PC-3 (cell line): ENCODE data around the gene SOX12. TPM values are rescaled to one million over a fixed set of nuclear protein-coding genes. Genes with fewer than 3 reads are reported as not detected.

Source experiments
- ATAC-seq: fragments of 200-7000 bp; cut with Tn5 transposase; 2 replicates; pipeline ENCODE4 v1.9.1; 2020; ENCODE audit warnings: mild to moderate bottlenecking, moderate library complexity
- BruUV-seq: library from RNA; stranded (reverse); fragments of 400-500 nt; replicated peaks from 2 replicates; lab custom pipeline; 2021; lab: Mats Ljungman, UMichigan
- CTCF ChIA-PET: fragments of 300-600 bp; sonication (Branson Sonifier 250); formaldehyde crosslinking; loops from one replicate; lab custom pipeline; 2022; ENCODE audit warnings: antibody characterized with exemption; lab: Charles Lee
- POLR2A ChIA-PET: fragments of 300-600 bp; sonication (Branson Sonifier 250); formaldehyde crosslinking; loops from one replicate; lab custom pipeline; 2022; ENCODE audit warnings: antibody characterized with exemption; ENCODE audit not compliant: unreplicated experiment; lab: Charles Lee
- DNase-seq: peaks from one replicate; pipeline ENCODE4 v3.0.0-alpha.2; 2015
- H2AFZ ChIP-seq: fragments of 300-600 bp; sonication (generic); 2 replicates; pipeline ENCODE4 v1.6.0; 2016; ENCODE audit warnings: antibody characterized with exemption, low read length
- H3F3A ChIP-seq: fragments of 300-600 bp; sonication (generic); one replicate; pipeline ENCODE4 v1.6.0; 2017; ENCODE audit warnings: antibody characterized with exemption, low read length, control low read depth, mild to moderate bottlenecking; ENCODE audit not compliant: unreplicated experiment
- H3K27ac ChIP-seq: fragments of 300-600 bp; sonication (generic); 2 replicates; pipeline ENCODE4 v1.5.1; 2016; ENCODE audit warnings: mild to moderate bottlenecking, low read length
- H3K27me3 ChIP-seq: fragments of 300-600 bp; sonication (generic); 2 replicates; pipeline ENCODE4 v1.6.1; 2016; ENCODE audit warnings: low read length, mixed read lengths
- H3K36me3 ChIP-seq: fragments of 300-600 bp; sonication (generic); 2 replicates; pipeline ENCODE4 v1.6.1; 2016; ENCODE audit warnings: low read depth, mixed run types, low read length, mixed read lengths
- H3K4me1 ChIP-seq: fragments of 300-600 bp; sonication (generic); 2 replicates; pipeline ENCODE4 v1.5.1; 2016; ENCODE audit warnings: low read length; ENCODE audit not compliant: insufficient read depth
- H3K4me2 ChIP-seq: fragments of 300-600 bp; sonication (generic); 2 replicates; pipeline ENCODE4 v1.6.0; 2016; ENCODE audit warnings: low read length
- H3K4me3 ChIP-seq: fragments of 300-600 bp; sonication (generic); 2 replicates; pipeline ENCODE4 v1.5.1; 2016; ENCODE audit warnings: mild to moderate bottlenecking, low read length, mixed read lengths
- H3K79me2 ChIP-seq: fragments of 300-600 bp; sonication (generic); 2 replicates; pipeline ENCODE4 v1.6.1; 2017; ENCODE audit warnings: low read length, mixed read lengths
- H3K9ac ChIP-seq: fragments of 300-600 bp; sonication (generic); 2 replicates; pipeline ENCODE4 v1.6.0; 2016; ENCODE audit warnings: mild to moderate bottlenecking, low read length
- H3K9me2 ChIP-seq: fragments of 300-600 bp; sonication (generic); replicated peaks from 2 replicates; pipeline ENCODE4 v1.6.1; 2016; ENCODE audit warnings: mixed run types, low read length, mixed read lengths
- H3K9me3 ChIP-seq: fragments of 300-600 bp; sonication (generic); 2 replicates; pipeline ENCODE4 v1.6.1; 2016; ENCODE audit warnings: low read length, mixed read lengths
- H4K20me1 ChIP-seq: fragments of 300-600 bp; sonication (generic); 2 replicates; pipeline ENCODE4 v1.6.1; 2016; ENCODE audit warnings: low read length, mixed read lengths
- EZH2 ChIP-seq: fragments of 300-600 bp; sonication (generic); IDR thresholded peaks from one replicate; pipeline ENCODE4 v1.6.1; 2017; ENCODE audit warnings: antibody characterized with exemption, mild to moderate bottlenecking, low read length; ENCODE audit not compliant: unreplicated experiment
- EZH2phosphoT487 ChIP-seq: fragments of 300-600 bp; sonication (generic); IDR thresholded peaks from 2 replicates; pipeline ENCODE4 v1.6.1; 2018; ENCODE audit warnings: mild to moderate bottlenecking, antibody characterized with exemption, low read length, borderline replicate concordance
- intact Hi-C: fragments of 100-400 bp; cut with micrococcal nuclease; formaldehyde crosslinking; loops from 2 replicates; pipeline ENCODE4 v1.9.0; 2023
- total RNA-seq: library from RNA; depleted of rRNA; stranded (reverse); fragments of >200 nt; gene quantifications from 2 replicates; pipeline ENCODE4 v1.2.3, GENCODE V29; 2014
- TF ChIP-seq, protein P1 (sequence below): fragments of 300-600 bp; sonication (generic); conservative IDR thresholded peaks from 2 replicates; pipeline ENCODE4 v1.5.1; 2017; ENCODE audit warnings: antibody characterized with exemption, low read depth, mild to moderate bottlenecking, low read length

Gene SOX12
- total RNA-seq, 1 experiment from 2014 or later = 13.8 TPM

DNA sequence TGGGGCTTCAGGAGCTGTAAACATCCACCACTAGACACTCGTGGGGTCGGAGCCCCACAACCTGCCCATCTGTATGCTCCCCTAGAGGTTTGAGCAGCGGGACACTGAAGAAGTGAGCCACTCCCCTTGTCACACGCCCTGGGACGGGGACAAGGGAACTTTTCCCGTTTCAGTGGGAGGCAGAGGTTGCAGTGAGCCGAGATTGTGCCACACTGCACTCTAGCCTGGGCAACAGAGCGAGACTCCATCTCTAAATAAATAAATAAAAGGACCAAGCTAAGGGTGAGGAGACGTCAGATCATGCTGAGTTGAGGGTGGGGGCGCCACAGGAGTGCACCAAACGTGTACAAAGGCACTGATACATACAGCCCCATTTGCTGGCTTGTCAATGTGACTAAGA lies 19.6 kb upstream of the SOX12 start:
- CTCF ChIA-PET = no interaction called here
- no peak overlapping the region for H3K27ac ChIP-seq
- TF ChIP-seq, protein P1, sequence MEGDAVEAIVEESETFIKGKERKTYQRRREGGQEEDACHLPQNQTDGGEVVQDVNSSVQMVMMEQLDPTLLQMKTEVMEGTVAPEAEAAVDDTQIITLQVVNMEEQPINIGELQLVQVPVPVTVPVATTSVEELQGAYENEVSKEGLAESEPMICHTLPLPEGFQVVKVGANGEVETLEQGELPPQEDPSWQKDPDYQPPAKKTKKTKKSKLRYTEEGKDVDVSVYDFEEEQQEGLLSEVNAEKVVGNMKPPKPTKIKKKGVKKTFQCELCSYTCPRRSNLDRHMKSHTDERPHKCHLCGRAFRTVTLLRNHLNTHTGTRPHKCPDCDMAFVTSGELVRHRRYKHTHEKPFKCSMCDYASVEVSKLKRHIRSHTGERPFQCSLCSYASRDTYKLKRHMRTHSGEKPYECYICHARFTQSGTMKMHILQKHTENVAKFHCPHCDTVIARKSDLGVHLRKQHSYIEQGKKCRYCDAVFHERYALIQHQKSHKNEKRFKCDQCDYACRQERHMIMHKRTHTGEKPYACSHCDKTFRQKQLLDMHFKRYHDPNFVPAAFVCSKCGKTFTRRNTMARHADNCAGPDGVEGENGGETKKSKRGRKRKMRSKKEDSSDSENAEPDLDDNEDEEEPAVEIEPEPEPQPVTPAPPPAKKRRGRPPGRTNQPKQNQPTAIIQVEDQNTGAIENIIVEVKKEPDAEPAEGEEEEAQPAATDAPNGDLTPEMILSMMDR = no peak
- TF ChIP-seq EZH2phosphoT487 (no peak), EZH2 (no peak)
- H2AFZ ChIP-seq = no peak overlapping the region
- H3K79me2 ChIP-seq = peaks cover 8% of the 10 kb centered on the region
- intact Hi-C loops = no loop called here
- H3F3A ChIP-seq = no peaks in the 10 kb centered on the region
- no peak overlapping the region for H3K9ac ChIP-seq
- no TSS peak for BruUV-seq
- POLR2A ChIA-PET = no interaction called here
- no peaks in the 10 kb centered on the region for H3K9me2 ChIP-seq
- DNase-seq (no peak), ATAC-seq (no peak)
- H4K20me1 ChIP-seq = peaks cover 7% of the 10 kb centered on the region
- no peaks in the 10 kb centered on the region for H3K9me3 ChIP-seq
- no peak overlapping the region for H3K4me3 ChIP-seq
- peaks cover 9% of the 10 kb centered on the region for H3K4me1 ChIP-seq
- H3K27me3 ChIP-seq = no peaks in the 10 kb centered on the region
- H3K4me2 ChIP-seq = no peak overlapping the region
- no peaks in the 10 kb centered on the region for H3K36me3 ChIP-seq

DNA sequence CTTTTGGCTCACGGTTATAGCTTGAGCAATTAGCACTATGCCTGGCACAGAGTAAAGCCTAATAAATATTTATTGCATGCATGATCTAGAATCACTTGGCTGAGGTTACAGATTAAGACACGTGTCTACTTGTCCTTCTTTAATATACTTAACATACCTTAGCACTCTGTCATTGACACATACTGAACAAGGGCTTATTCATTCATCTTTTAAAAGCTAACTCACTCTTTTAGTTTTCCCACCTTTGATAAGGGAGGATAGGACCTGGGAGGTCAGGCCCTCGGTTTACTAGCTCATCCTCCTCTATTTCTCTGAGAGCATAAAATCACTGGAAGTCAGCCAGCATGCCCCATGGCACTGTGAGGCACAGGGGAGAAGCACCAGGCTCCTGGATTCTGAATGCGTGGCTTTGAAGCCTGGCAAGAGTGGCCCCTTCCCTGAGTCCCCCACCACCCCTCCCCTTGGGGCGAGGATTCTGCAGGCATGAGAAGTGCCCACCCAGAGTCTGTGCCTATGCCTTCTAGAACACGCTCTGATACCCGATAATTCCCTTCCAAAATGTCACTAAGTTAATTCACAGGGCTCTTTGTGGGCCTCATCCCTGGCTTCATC lies 16.8 kb upstream of the SOX12 start:
- intact Hi-C loops = no loop called here
- Histone ChIP-seq H3F3A (no peaks in the 10 kb centered on the region), H3K4me2 (no peak overlapping the region), H3K27ac (no peak overlapping the region), H3K4me3 (no peak overlapping the region), H2AFZ (no peak overlapping the region), H3K9me3 (no peaks in the 10 kb centered on the region), H4K20me1 (no peaks in the 10 kb centered on the region), H3K9me2 (no peaks in the 10 kb centered on the region), H3K36me3 (no peaks in the 10 kb centered on the region), H3K4me1 (peaks cover 6% of the 10 kb centered on the region), H3K9ac (no peak overlapping the region), H3K79me2 (no peaks in the 10 kb centered on the region), H3K27me3 (no peaks in the 10 kb centered on the region)
- peak; percentile 52 for DNase-seq
- BruUV-seq = no TSS peak
- peak; percentile 47 for ATAC-seq
- no peak for TF ChIP-seq EZH2
- TF ChIP-seq EZH2phosphoT487 = no peak
- TF ChIP-seq, protein P1 = no peak
- ChIA-PET CTCF (no interaction called here), POLR2A (no interaction called here)

DNA sequence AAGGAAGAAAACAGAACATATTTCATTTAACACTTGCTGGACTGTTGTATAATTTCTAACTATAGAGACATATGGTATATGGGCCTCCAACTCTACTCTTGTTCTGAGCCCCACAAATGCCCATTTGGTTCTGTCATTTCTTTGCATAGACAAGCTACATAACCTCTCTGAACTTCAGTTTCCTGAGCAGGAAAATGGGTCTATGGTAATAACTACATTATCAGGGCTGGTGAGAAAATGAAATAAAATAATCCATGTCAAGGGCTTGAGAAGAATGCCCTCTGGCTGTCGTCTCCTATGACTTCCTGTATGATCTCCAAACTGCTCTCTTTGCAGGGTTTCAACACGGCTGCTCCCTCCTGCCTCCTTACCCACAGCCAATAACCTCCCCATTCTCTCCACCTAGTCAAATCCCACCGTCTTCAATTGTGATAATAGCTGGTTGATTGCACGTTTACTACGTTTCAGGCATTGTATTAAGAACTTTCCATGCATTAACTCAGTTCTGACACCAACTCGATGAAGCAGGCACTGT lies 16.0 kb upstream of the SOX12 start:
- Histone ChIP-seq H3K27ac (no peak overlapping the region), H3K79me2 (no peaks in the 10 kb centered on the region), H2AFZ (no peak overlapping the region), H3K9me3 (no peaks in the 10 kb centered on the region), H3K9me2 (no peaks in the 10 kb centered on the region), H4K20me1 (no peaks in the 10 kb centered on the region), H3K4me3 (no peak overlapping the region), H3K9ac (no peak overlapping the region), H3K4me1 (peaks cover 13% of the 10 kb centered on the region), H3K27me3 (no peaks in the 10 kb centered on the region), H3K36me3 (no peaks in the 10 kb centered on the region), H3K4me2 (no peak overlapping the region), H3F3A (no peaks in the 10 kb centered on the region)
- ChIA-PET CTCF (no interaction called here), POLR2A (no interaction called here)
- no peak for DNase-seq
- ATAC-seq = no peak
- intact Hi-C loops = no loop called here
- BruUV-seq = no TSS peak
- TF ChIP-seq, protein P1 = no peak
- TF ChIP-seq EZH2 (no peak), EZH2phosphoT487 (no peak)
